CD14-positive monocyte (primary cell): Measurements from ENCODE around the gene PLVAP. TPM values are rescaled to one million over a fixed set of nuclear protein-coding genes. Genes with fewer than 3 reads are reported as not detected.

ENCODE experiments used
- DNase-seq, 3 donors: peaks; one replicate each; pipeline ENCODE4 v3.0.0-alpha.2; 2011 to 2022
- H2AFZ ChIP-seq: 2 replicates; pipeline ENCODE4 v1.6.0; 2012; ENCODE audit warnings: mild to moderate bottlenecking, low read depth, low read length, inconsistent platforms; ENCODE audit not compliant: insufficient read depth, poor library complexity, severe bottlenecking
- H3K27ac ChIP-seq, 2 donors: 1 replicate in 1 of 2; 2 replicates in 1 of 2; pipeline ENCODE4 v1.5.1; 2012 to 2013; ENCODE audit warnings: low read length in 2 of 2, control low read depth in 1 of 2, inconsistent platforms in 1 of 2, low read depth in 1 of 2, mild to moderate bottlenecking in 1 of 2
- H3K27me3 ChIP-seq, 2 donors: one replicate each; pipeline versions ENCODE4 v1.6.0 to v1.6.1; 2011 to 2013; ENCODE audit warnings: low read length in 2 of 2; ENCODE audit not compliant: control insufficient read depth in 2 of 2, insufficient read depth in 2 of 2
- H3K36me3 ChIP-seq, 2 donors: replicated peaks in 1 of 2; 1 replicate in 1 of 2; 2 replicates in 1 of 2; pipeline versions ENCODE4 v1.5.1 to v1.6.1; 2012 to 2013; ENCODE audit warnings: low read length in 2 of 2, control low read depth in 1 of 2, inconsistent platforms in 1 of 2, mild to moderate bottlenecking in 1 of 2; ENCODE audit not compliant: insufficient read depth in 2 of 2, control insufficient read depth in 1 of 2
- H3K4me1 ChIP-seq, 2 donors: 1 replicate in 1 of 2; 2 replicates in 1 of 2; pipeline versions ENCODE4 v1.5.1 to v1.6.1; 2012 to 2013; ENCODE audit warnings: low read length in 2 of 2, control low read depth in 1 of 2, inconsistent platforms in 1 of 2, mild to moderate bottlenecking in 1 of 2, moderate library complexity in 1 of 2; ENCODE audit not compliant: insufficient read depth in 2 of 2, control insufficient read depth in 1 of 2
- H3K4me2 ChIP-seq: replicated peaks from 2 replicates; pipeline ENCODE3; 2012; ENCODE audit warnings: low read length, moderate library complexity, mild to moderate bottlenecking; ENCODE audit not compliant: poor library complexity, severe bottlenecking; ENCODE audit errors: extremely low read depth
- H3K4me3 ChIP-seq, 3 experiments: fragments of 200-600 bp in 1 of 3; sonication (generic) in 1 of 3; replicated peaks in 1 of 3; 1 replicate in 2 of 3; 2 replicates in 1 of 3; pipeline ENCODE4 v1.5.1; 2011 to 2013; ENCODE audit warnings: low read length in 3 of 3, mild to moderate bottlenecking in 3 of 3, control low read depth in 2 of 3, low read depth in 2 of 3, inconsistent platforms in 1 of 3, moderate library complexity in 1 of 3
- H3K79me2 ChIP-seq: 2 replicates; pipeline ENCODE4 v1.6.0; 2012; ENCODE audit warnings: mild to moderate bottlenecking, control low read depth, inconsistent platforms, low read length, moderate library complexity; ENCODE audit not compliant: insufficient read depth
- H3K9ac ChIP-seq: 2 replicates; pipeline ENCODE4 v1.6.0; 2017; ENCODE audit warnings: low read length, mild to moderate bottlenecking; ENCODE audit not compliant: insufficient read depth, poor library complexity, severe bottlenecking
- H3K9me3 ChIP-seq, 2 donors: replicated peaks in 1 of 2; 1 replicate in 1 of 2; 2 replicates in 1 of 2; pipeline versions ENCODE4 v1.5.1 to v1.6.1; 2012 to 2013; ENCODE audit warnings: low read length in 2 of 2, control low read depth in 1 of 2; ENCODE audit not compliant: control insufficient read depth in 1 of 2, insufficient read depth in 1 of 2
- H4K20me1 ChIP-seq: 2 replicates; pipeline ENCODE4 v1.6.0; 2012; ENCODE audit warnings: mild to moderate bottlenecking, low read length, control low read depth, moderate library complexity; ENCODE audit not compliant: insufficient read depth
- H3K27ac Mint-ChIP-seq, 7 donors: one replicate each; pipeline ENCODE4 v1.8.0; 2020; ENCODE audit warnings: mild to moderate bottlenecking in 7 of 7, mixed read lengths in 7 of 7, moderate library complexity in 6 of 7, inconsistent platforms in 2 of 7
- H3K27me3 Mint-ChIP-seq, 3 donors: one replicate each; pipeline ENCODE4 v1.8.0; 2021 to 2022; ENCODE audit warnings: low read depth in 3 of 3, mild to moderate bottlenecking in 3 of 3, mixed read lengths in 3 of 3, moderate library complexity in 3 of 3, inconsistent platforms in 1 of 3
- H3K36me3 Mint-ChIP-seq, 2 donors: one replicate each; pipeline ENCODE4 v1.8.0; 2020; ENCODE audit warnings: mixed read lengths in 2 of 2, inconsistent platforms in 1 of 2, mild to moderate bottlenecking in 1 of 2
- H3K4me1 Mint-ChIP-seq: one replicate; pipeline ENCODE4 v1.8.0; 2020; ENCODE audit warnings: mild to moderate bottlenecking, mixed read lengths
- H3K4me3 Mint-ChIP-seq, 2 donors: one replicate each; pipeline ENCODE4 v1.8.0; 2020; ENCODE audit warnings: mild to moderate bottlenecking in 2 of 2, mixed read lengths in 2 of 2, moderate library complexity in 1 of 2
- H3K9me3 Mint-ChIP-seq, 7 donors: one replicate each; pipeline ENCODE4 v1.8.0; 2020 to 2022; ENCODE audit warnings: mixed read lengths in 7 of 7, mild to moderate bottlenecking in 6 of 7, moderate library complexity in 6 of 7, inconsistent platforms in 2 of 7
- CTCF ChIP-seq: fragments of 200-600 bp; IDR thresholded peaks from one replicate; pipeline ENCODE4 v1.8.0; 2022; ENCODE audit warnings: antibody characterized with exemption, mild to moderate bottlenecking
- WGBS: methylation state at CpG from one replicate; pipeline ENCODE4 v1.1.5; 2013; ENCODE audit warnings: missing lambda C conversion rate; ENCODE audit not compliant: insufficient coverage; 5-methylcytosine and 5-hydroxymethylcytosine counted together
- intact Hi-C, 2 donors: fragments of 100-400 bp; cut with micrococcal nuclease; formaldehyde crosslinking; loops; one replicate each; pipeline versions ENCODE4 v1.15.0 to v1.15.1; 2023
- polyA plus RNA-seq, 3 donors: library from polyadenylated mRNA; depleted of rRNA in 1 of 3; unstranded in 2 of 3; stranded (reverse) in 1 of 3; fragments of 300-500 nt in 2 of 3; fragments of >200 nt in 1 of 3; fragmentation: Illumina TruSeq in 2 of 3; gene quantifications; 1 replicate in 2 of 3; 2 replicates in 1 of 3; pipeline ENCODE4 v1.2.3, GENCODE V29; 2012 to 2021

PLVAP gene
- polyA plus RNA-seq, 3 donors: 0.08 to 0.81 TPM; not detected in 1

GRCh38 chr19:17306285-17306714 lies 70.8 kb downstream of the PLVAP start:
- H3K4me3 ChIP-seq: peak overlapping the region; percentile 53 to 76 (median 75)
- peak overlapping the region; percentile 88 for H2AFZ ChIP-seq
- DNase-seq: no peak
- WGBS: 13% methylated on average over 24 of the region's 28 CpGs
- peaks cover 0 to 3% (median 0%) of the 10 kb centered on the region in 3 donors for H3K27me3 Mint-ChIP-seq
- H3K9ac ChIP-seq: peak overlapping the region; percentile 66
- H3K9me3 ChIP-seq: no peaks in the 10 kb centered on the region
- peaks cover 0 to 1% (median 0%) of the 10 kb centered on the region in 7 donors for H3K9me3 Mint-ChIP-seq
- H3K4me1 ChIP-seq: peaks cover 54 to 64% of the 10 kb centered on the region in 2 donors
- intact Hi-C loops: no loop called here
- H3K79me2 ChIP-seq: peaks cover 53% of the 10 kb centered on the region
- peak overlapping the region; percentile 86 to 90 for H3K4me3 Mint-ChIP-seq
- peak overlapping the region; percentile 80 for H3K4me2 ChIP-seq
- peaks cover 2 to 3% of the 10 kb centered on the region in 2 donors for H3K36me3 Mint-ChIP-seq
- peaks cover 44% of the 10 kb centered on the region for H3K4me1 Mint-ChIP-seq
- H3K36me3 ChIP-seq: peaks cover 0 to 2% of the 10 kb centered on the region in 2 donors
- TF ChIP-seq CTCF: no peak
- H3K27ac ChIP-seq: peak overlapping the region; percentile 56 to 82
- H3K27ac Mint-ChIP-seq: peak overlapping the region; percentile 31 to 82 (median 60)
- no peaks in the 10 kb centered on the region for H3K27me3 ChIP-seq
- H4K20me1 ChIP-seq: peaks cover 29% of the 10 kb centered on the region

- Histone ChIP-seq H3K27me3 (no peaks in the 10 kb centered on the region), H3K4me3 (peak within 1 kb of the TSS; percentile 53 to 76 (median 75)), H4K20me1 (peaks cover 27% of the 10 kb centered on the region), H3K4me2 (peak within 1 kb of the TSS; percentile 80), H2AFZ (peak within 1 kb of the TSS; percentile 88), H3K9me3 (no peaks in the 10 kb centered on the region), H3K27ac (peak within 1 kb of the TSS; percentile 56 to 82), H3K9ac (peak within 1 kb of the TSS; percentile 66), H3K36me3 (peaks cover 0 to 2% of the 10 kb centered on the region in 2 donors), H3K79me2 (peaks cover 52% of the 10 kb centered on the region), H3K4me1 (peaks cover 54 to 63% of the 10 kb centered on the region in 2 donors)
- peak; percentile 81 for TF ChIP-seq CTCF
- Mint-ChIP-seq H3K27ac (peak within 1 kb of the TSS; percentile 82 to 93 (median 90)), H3K4me1 (peaks cover 42% of the 10 kb centered on the region), H3K9me3 (peaks cover 0 to 1% (median 0%) of the 10 kb centered on the region in 7 donors), H3K4me3 (peak within 1 kb of the TSS; percentile 86 to 90), H3K27me3 (peaks cover 0 to 3% (median 0%) of the 10 kb centered on the region in 3 donors), H3K36me3 (peaks cover 4 to 5% of the 10 kb centered on the region in 2 donors)
- under 1% methylated on average over 54 of the region's 55 CpGs for WGBS
- intact Hi-C loops: loop anchor here in 1 of 2 donors (2.0 kb wide), 1 partner anchor 39 kb away; the partner anchor contains the start of gene BABAM1
- DNase-seq: peak; percentile 98 to 99 (median 99)
Observed at GRCh38 chr19:17305517-17306284, 71.4 kb downstream of the PLVAP start, which contains the start of gene MRPL34. MRPL34 (plus strand) TSS chr19:17305872; CDS start chr19:17305893, 21 bp downstream.
